H1 (cell line): ENCODE results near the gene TMEM271. TPM values are rescaled to one million over a fixed set of nuclear protein-coding genes. Genes with fewer than 3 reads are reported as not detected.

ENCODE experiments used
- CTCF ChIP-seq, 3 experiments: IDR thresholded peaks; 1 replicate in 2 of 3; 2 replicates in 1 of 3; pipeline versions ENCODE4 v1.5.1 to v1.6.1; 2011; ENCODE audit warnings: low read length in 3 of 3, mild to moderate bottlenecking in 3 of 3, inconsistent platforms in 2 of 3, low read depth in 1 of 3, moderate library complexity in 1 of 3; ENCODE audit not compliant: insufficient read depth in 1 of 3; ENCODE audit errors: control extremely low read depth in 1 of 3
- JUND ChIP-seq: IDR thresholded peaks from 2 replicates; pipeline ENCODE4 v1.6.1; 2011; ENCODE audit warnings: mild to moderate bottlenecking, improper control_type of control experiment, low read length
- SAP30 ChIP-seq: fragments of 300-600 bp; sonication (generic); IDR thresholded peaks from 2 replicates; pipeline ENCODE4 v1.7.1; 2012; ENCODE audit warnings: low read length, moderate library complexity, mild to moderate bottlenecking, inconsistent platforms; ENCODE audit not compliant: insufficient read depth, insufficient replicate concordance
- SIN3A ChIP-seq, 2 experiments: IDR thresholded peaks in 1 of 2; conservative IDR thresholded peaks in 1 of 2; 2 replicates each; pipeline ENCODE4 v1.6.1; 2011 to 2012; ENCODE audit warnings: low read length in 2 of 2, improper control_type of control experiment in 1 of 2, low read depth in 1 of 2, mild to moderate bottlenecking in 1 of 2
- polyA plus RNA-seq, 7 experiments: library from polyadenylated mRNA; depleted of rRNA in 3 of 7; stranded (reverse) in 5 of 7; unstranded in 2 of 7; fragments of >200 nt in 5 of 7; fragments of 200-250 nt in 2 of 7; gene quantifications; 1 replicate in 5 of 7; 2 replicates in 1 of 7; 4 replicates in 1 of 7; pipeline versions ENCODE4 v1.2.1 to v1.2.3, GENCODE V29; 2011 to 2013; ENCODE audit warnings: missing spikeins in 2 of 7, mixed read lengths in 2 of 7
- total RNA-seq: library from RNA; stranded (reverse); fragmentation: NEBNext Ultra II Directional; extraction: Animal tissue kit (Norgen Biotek cat#: 25700); gene quantifications from 2 replicates; pipeline ENCODE4 v1.2.1, GENCODE V29; 2021

TMEM271 gene
- total and polyA plus RNA-seq, 2 of the 8 experiments (the other 6 are each of a cell fraction or from before 2014, with no cell fraction given) = 0.08 to 0.35 TPM

DNA sequence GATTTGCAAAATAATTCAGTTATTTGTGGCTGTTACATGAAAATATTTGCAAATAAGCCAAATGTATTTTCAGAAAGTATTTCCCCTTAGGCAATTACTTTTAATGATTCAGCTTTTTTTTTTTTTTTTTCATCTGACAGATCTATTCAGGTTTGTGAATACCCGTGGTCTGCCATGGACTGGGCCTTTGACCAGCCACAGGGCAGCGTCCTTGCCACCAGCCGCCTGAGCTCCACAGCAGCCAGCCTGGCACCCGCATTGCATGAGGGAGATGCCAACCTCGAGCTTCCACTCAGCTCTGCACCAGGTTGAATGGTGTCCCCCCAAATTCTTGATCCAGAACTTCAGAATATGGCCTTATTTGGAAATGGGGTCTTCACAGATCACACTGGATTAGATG is 14.7 kb downstream of the TMEM271 start (continued):
- no peak for TF ChIP-seq CTCF (IDR thresholded peaks at IDR 0.05; ENCODE audit: control extremely low read depth in 1 of 3, insufficient read depth in 1 of 3, low read depth in 1 of 3, low read length in 3 of 3)
- TF ChIP-seq SIN3A (conservative IDR thresholded peaks at IDR 0.05 in 1 of 2, IDR thresholded peaks at IDR 0.05 in 1 of 2; ENCODE audit: low read depth in 1 of 2, low read length in 2 of 2) = no peak
- no peak for TF ChIP-seq SAP30
- no peak for TF ChIP-seq JUND
